ENCODE data around the gene HOGA1.

Gene HOGA1

GRCh38 chr10:97629289-97629688, 45.1 kb downstream of the HOGA1 start:
- Histone ChIP-seq H3K4me1 (ENCODE audit: insufficient read depth, low read length, severe bottlenecking) (peaks cover 10% of the 10 kb centered on the region), H3K4me2 (ENCODE audit: low read length) (no peak overlapping the region), H3K4me3 (ENCODE audit: low read depth, low read length, poor library complexity, severe bottlenecking) (no peak overlapping the region), H3K79me2 (ENCODE audit: insufficient read depth, low read length) (no peaks in the 10 kb centered on the region), H3K9ac (ENCODE audit: low read length) (no peak overlapping the region), H2AFZ (ENCODE audit: low read length) (no peak overlapping the region), H3K27ac (ENCODE audit: low read depth, low read length, poor library complexity, severe bottlenecking) (no peak overlapping the region), H3K36me3 (ENCODE audit: insufficient read depth, low read length) (no peaks in the 10 kb centered on the region), H3F3A (ENCODE audit: insufficient read depth, low read length) (no peaks in the 10 kb centered on the region), H3K9me2 (ENCODE audit: low read depth, low read length) (no peaks in the 10 kb centered on the region), H3K9me3 (ENCODE audit: low read length) (no peaks in the 10 kb centered on the region), H4K20me1 (ENCODE audit: insufficient read depth, low read length) (no peaks in the 10 kb centered on the region), H3K27me3 (ENCODE audit: insufficient read depth, low read length) (no peaks in the 10 kb centered on the region)
- TF ChIP-seq CTCF (IDR thresholded peaks at IDR 0.05; ENCODE audit: low read length), result no peak
- no peak for TF ChIP-seq EZH2 (IDR thresholded peaks at IDR 0.05; ENCODE audit: borderline replicate concordance, low read length)

GRCh38 chr10:97631098-97631497, 46.9 kb downstream of the HOGA1 start:
- no peak for TF ChIP-seq EZH2 (IDR thresholded peaks at IDR 0.05; ENCODE audit: borderline replicate concordance, low read length)
- no peak for TF ChIP-seq CTCF (IDR thresholded peaks at IDR 0.05; ENCODE audit: low read length)
- H3K27me3 ChIP-seq (ENCODE audit: insufficient read depth, low read length), result no peaks in the 10 kb centered on the region
- no peaks in the 10 kb centered on the region for H3K79me2 ChIP-seq (ENCODE audit: insufficient read depth, low read length)
- H3K9me3 ChIP-seq (ENCODE audit: low read length), result no peaks in the 10 kb centered on the region
- H3K4me3 ChIP-seq (ENCODE audit: low read depth, low read length, poor library complexity, severe bottlenecking), result no peak overlapping the region
- no peak overlapping the region for H3K4me2 ChIP-seq (ENCODE audit: low read length)
- peaks cover 10% of the 10 kb centered on the region for H3K4me1 ChIP-seq (ENCODE audit: insufficient read depth, low read length, severe bottlenecking)
- H3F3A ChIP-seq (ENCODE audit: insufficient read depth, low read length), result no peaks in the 10 kb centered on the region
- no peak overlapping the region for H2AFZ ChIP-seq (ENCODE audit: low read length)
- no peaks in the 10 kb centered on the region for H4K20me1 ChIP-seq (ENCODE audit: insufficient read depth, low read length)
- H3K36me3 ChIP-seq (ENCODE audit: insufficient read depth, low read length), result no peaks in the 10 kb centered on the region
- H3K9me2 ChIP-seq (ENCODE audit: low read depth, low read length), result no peaks in the 10 kb centered on the region
- no peak overlapping the region for H3K27ac ChIP-seq (ENCODE audit: low read depth, low read length, poor library complexity, severe bottlenecking)
- no peak overlapping the region for H3K9ac ChIP-seq (ENCODE audit: low read length)

- no peaks in the 10 kb centered on the region for H3K79me2 ChIP-seq (ENCODE audit: insufficient read depth, low read length)
- H3K4me3 ChIP-seq (ENCODE audit: low read depth, low read length, poor library complexity, severe bottlenecking), result peak within 1 kb of the TSS; percentile 64
- peak within 1 kb of the TSS; percentile 75 for H3K4me2 ChIP-seq (ENCODE audit: low read length)
- TF ChIP-seq CTCF (IDR thresholded peaks at IDR 0.05; ENCODE audit: low read length), result no peak
- no peak for TF ChIP-seq EZH2 (IDR thresholded peaks at IDR 0.05; ENCODE audit: borderline replicate concordance, low read length)
- H3K9ac ChIP-seq (ENCODE audit: low read length), result peak within 1 kb of the TSS; percentile 40; the same call in 1 of the 2 replicates
- H3K4me1 ChIP-seq (ENCODE audit: insufficient read depth, low read length, severe bottlenecking), result peaks cover 10% of the 10 kb centered on the region
- H3K9me3 ChIP-seq (ENCODE audit: low read length), result no peaks in the 10 kb centered on the region
- H3K36me3 ChIP-seq (ENCODE audit: insufficient read depth, low read length), result no peaks in the 10 kb centered on the region
- no peaks in the 10 kb centered on the region for H3K9me2 ChIP-seq (ENCODE audit: low read depth, low read length)
- H2AFZ ChIP-seq (ENCODE audit: low read length), result peak within 1 kb of the TSS; percentile 88
- H3K27me3 ChIP-seq (ENCODE audit: insufficient read depth, low read length), result no peaks in the 10 kb centered on the region
- no peak within 1 kb of the TSS for H3K27ac ChIP-seq (ENCODE audit: low read depth, low read length, poor library complexity, severe bottlenecking)
- no peaks in the 10 kb centered on the region for H3F3A ChIP-seq (ENCODE audit: insufficient read depth, low read length)
- H4K20me1 ChIP-seq (ENCODE audit: insufficient read depth, low read length), result no peaks in the 10 kb centered on the region
Observed at GRCh38 chr10:97632949-97633884, 49.0 kb downstream of the HOGA1 start, which contains the start of gene MORN4. TSS of gene MORN4 (minus strand) at chr10:97633500. CDS start at chr10:97619653, 13,847 bp downstream.
